ENCODE data around the gene FHIP2A.

DNA sequence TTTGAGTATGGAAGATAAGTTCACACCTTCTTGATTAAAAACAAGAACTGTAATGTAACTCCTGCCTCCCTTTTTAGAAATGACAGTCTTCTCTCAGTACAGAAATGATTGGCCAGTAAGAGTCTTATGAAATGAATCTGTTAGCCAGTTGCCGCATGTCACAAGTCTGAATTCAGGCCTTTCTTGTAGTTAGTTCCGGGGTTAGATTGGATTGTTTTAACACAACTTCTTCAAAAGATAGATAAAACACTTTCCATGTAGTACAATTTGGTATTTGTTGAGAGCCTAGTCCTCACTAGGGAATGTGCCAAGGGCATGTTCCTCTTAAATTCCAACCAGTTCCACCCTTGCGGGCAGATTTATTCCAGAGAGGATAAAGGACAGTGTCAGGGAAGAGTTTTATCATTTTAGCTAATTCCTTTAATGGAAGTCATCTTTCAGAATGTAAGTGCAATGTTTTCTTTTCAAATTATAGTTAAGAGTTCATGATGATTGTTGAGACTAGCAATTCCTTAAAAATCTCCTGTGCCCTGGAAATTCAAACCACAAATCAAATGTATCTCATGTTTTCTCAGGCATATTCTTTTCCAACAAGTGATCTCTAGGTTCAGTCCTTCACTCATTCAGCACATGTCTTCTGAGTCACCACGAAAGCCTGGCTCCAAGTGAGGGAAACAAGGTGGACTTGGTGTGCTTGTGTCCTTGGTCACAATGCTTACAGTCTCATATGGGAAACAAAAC lies 4.1 kb downstream of the FHIP2A start:
- TF ChIP-seq POLR2A (IDR thresholded peaks at IDR 0.05; ENCODE audit: extremely low read depth, insufficient read length): no peak
- TF ChIP-seq CTCF (IDR thresholded peaks at IDR 0.05; ENCODE audit: low read depth, low read length): no peak
